ENCODE data around the gene CPNE6. TPM values are rescaled to one million over a fixed set of nuclear protein-coding genes. Genes with fewer than 3 reads are reported as not detected.
"Not testable (repeated sequence)": the region's sequence is repeated elsewhere in the genome, so short reads cannot be mapped to it uniquely, and the experiment has no call there.

CPNE6 gene
- total RNA-seq, 1 experiment from 2014 or later = not detected

- no peak for DNase-seq (ENCODE audit: low spot score)
- no peaks in the 10 kb centered on the region for H3K27me3 ChIP-seq (replicated peaks; ENCODE audit: insufficient read depth, low read depth, low read length, poor library complexity)
- intact Hi-C loops (cut with micrococcal nuclease; ENCODE audit: unreplicated experiment) = no loop called here
- no peak overlapping the region for H3K27ac ChIP-seq (ENCODE audit: low read depth, low read length, poor library complexity, severe bottlenecking)
- H3K36me3 ChIP-seq (ENCODE audit: insufficient read depth, low read length, poor library complexity, severe bottlenecking) = peaks cover 25% of the 10 kb centered on the region
- H3K4me3 ChIP-seq (ENCODE audit: low read depth, low read length, poor library complexity, severe bottlenecking) = no peak overlapping the region
- BruUV-seq (replicated peaks) = no TSS peak
- TF ChIP-seq CTCF (conservative IDR thresholded peaks at IDR 0.05; ENCODE audit: low read depth, low read length) (no peak), EZH2 (IDR thresholded peaks at IDR 0.05; ENCODE audit: borderline replicate concordance, low read depth, low read length, poor library complexity, severe bottlenecking) (no peak)
- no peaks in the 10 kb centered on the region for H3K9me3 ChIP-seq (ENCODE audit: low read depth, low read length, poor library complexity, severe bottlenecking)
- no peaks in the 10 kb centered on the region for H3K4me1 ChIP-seq (ENCODE audit: insufficient read depth, low read length, poor library complexity, severe bottlenecking)
- CTCF ChIA-PET = no interaction called here
- POLR2A ChIA-PET (ENCODE audit: low non-redundant PET) = no interaction called here
Measured at GRCh38 chr14:24100982-24101494, 29.7 kb downstream of the CPNE6 start.

GRCh38 chr14:24102357-24103048 is 31.1 kb downstream of the CPNE6 start:
- BruUV-seq (replicated peaks) = no TSS peak
- ChIA-PET POLR2A (ENCODE audit: low non-redundant PET) (interaction anchor here (0.6 to 1.2 kb wide), 2 partner anchors 8 to 24 kb away, joined by 3 read pairs; partner anchors contain the start of gene PCK2), CTCF (no interaction called here)
- no peak for TF ChIP-seq CTCF (conservative IDR thresholded peaks at IDR 0.05; ENCODE audit: low read depth, low read length)
- TF ChIP-seq EZH2 (IDR thresholded peaks at IDR 0.05; ENCODE audit: borderline replicate concordance, low read depth, low read length, poor library complexity, severe bottlenecking) = no peak
- Histone ChIP-seq H3K4me1 (ENCODE audit: insufficient read depth, low read length, poor library complexity, severe bottlenecking) (no peaks in the 10 kb centered on the region), H3K27ac (ENCODE audit: low read depth, low read length, poor library complexity, severe bottlenecking) (no peak overlapping the region), H3K9me3 (ENCODE audit: low read depth, low read length, poor library complexity, severe bottlenecking) (no peaks in the 10 kb centered on the region), H3K36me3 (ENCODE audit: insufficient read depth, low read length, poor library complexity, severe bottlenecking) (peaks cover 25% of the 10 kb centered on the region), H3K4me3 (ENCODE audit: low read depth, low read length, poor library complexity, severe bottlenecking) (no peak overlapping the region), H3K27me3 (replicated peaks; ENCODE audit: insufficient read depth, low read depth, low read length, poor library complexity) (no peaks in the 10 kb centered on the region)
- DNase-seq (ENCODE audit: low spot score) = no peak
- intact Hi-C loops (cut with micrococcal nuclease; ENCODE audit: unreplicated experiment) = no loop called here

- Histone ChIP-seq H3K4me3 (ENCODE audit: low read depth, low read length, poor library complexity, severe bottlenecking) (no peak overlapping the region), H3K36me3 (ENCODE audit: insufficient read depth, low read length, poor library complexity, severe bottlenecking) (peaks cover 21% of the 10 kb centered on the region), H3K27ac (ENCODE audit: low read depth, low read length, poor library complexity, severe bottlenecking) (no peak overlapping the region), H3K4me1 (ENCODE audit: insufficient read depth, low read length, poor library complexity, severe bottlenecking) (no peaks in the 10 kb centered on the region), H3K27me3 (replicated peaks; ENCODE audit: insufficient read depth, low read depth, low read length, poor library complexity) (no peaks in the 10 kb centered on the region), H3K9me3 (ENCODE audit: low read depth, low read length, poor library complexity, severe bottlenecking) (no peaks in the 10 kb centered on the region)
- CTCF ChIA-PET = no interaction called here
- BruUV-seq (replicated peaks) = no TSS peak
- intact Hi-C loops (cut with micrococcal nuclease; ENCODE audit: unreplicated experiment) = no loop called here
- no peak for DNase-seq (ENCODE audit: low spot score)
- POLR2A ChIA-PET (ENCODE audit: low non-redundant PET) = no interaction called here
- TF ChIP-seq CTCF (conservative IDR thresholded peaks at IDR 0.05; ENCODE audit: low read depth, low read length) (no peak), EZH2 (IDR thresholded peaks at IDR 0.05; ENCODE audit: borderline replicate concordance, low read depth, low read length, poor library complexity, severe bottlenecking) (no peak)
Measured at GRCh38 chr14:24103451-24103850, 32.1 kb downstream of the CPNE6 start.

GRCh38 chr14:24105609-24106239 is 34.4 kb downstream of the CPNE6 start:
- H3K4me1 ChIP-seq (ENCODE audit: insufficient read depth, low read length, poor library complexity, severe bottlenecking); BruUV-seq (replicated peaks); H3K4me3 ChIP-seq (ENCODE audit: low read depth, low read length, poor library complexity, severe bottlenecking); H3K27ac ChIP-seq (ENCODE audit: low read depth, low read length, poor library complexity, severe bottlenecking); CTCF ChIA-PET; H3K9me3 ChIP-seq (ENCODE audit: low read depth, low read length, poor library complexity, severe bottlenecking); H3K36me3 ChIP-seq (ENCODE audit: insufficient read depth, low read length, poor library complexity, severe bottlenecking); H3K27me3 ChIP-seq (replicated peaks; ENCODE audit: insufficient read depth, low read depth, low read length, poor library complexity); DNase-seq (ENCODE audit: low spot score): not testable (repeated sequence)
- POLR2A ChIA-PET (ENCODE audit: low non-redundant PET) = interaction anchor here (0.7 to 1.6 kb wide), 3 partner anchors 9 to 12 kb away, joined by 3 to 5 read pairs (median 5); partner anchors contain the start of genes DCAF11, NRL and PCK2
- intact Hi-C loops (cut with micrococcal nuclease; ENCODE audit: unreplicated experiment) = loop anchor here (5.0 kb wide), 1 partner anchor 48 kb away; no protein-coding TSS in a partner anchor

Data from A673 (cell line).